GM18502 (cell line): ENCODE measurements around the gene EZH1.

Experiments used
- ATAC-seq: cut with Tn5 transposase; IDR thresholded peaks from one replicate; pipeline ENCODE4 v1.9.1; 2021; ENCODE audit warnings: mild to moderate bottlenecking; ENCODE audit not compliant: unreplicated experiment, poor library complexity

EZH1 gene

DNA sequence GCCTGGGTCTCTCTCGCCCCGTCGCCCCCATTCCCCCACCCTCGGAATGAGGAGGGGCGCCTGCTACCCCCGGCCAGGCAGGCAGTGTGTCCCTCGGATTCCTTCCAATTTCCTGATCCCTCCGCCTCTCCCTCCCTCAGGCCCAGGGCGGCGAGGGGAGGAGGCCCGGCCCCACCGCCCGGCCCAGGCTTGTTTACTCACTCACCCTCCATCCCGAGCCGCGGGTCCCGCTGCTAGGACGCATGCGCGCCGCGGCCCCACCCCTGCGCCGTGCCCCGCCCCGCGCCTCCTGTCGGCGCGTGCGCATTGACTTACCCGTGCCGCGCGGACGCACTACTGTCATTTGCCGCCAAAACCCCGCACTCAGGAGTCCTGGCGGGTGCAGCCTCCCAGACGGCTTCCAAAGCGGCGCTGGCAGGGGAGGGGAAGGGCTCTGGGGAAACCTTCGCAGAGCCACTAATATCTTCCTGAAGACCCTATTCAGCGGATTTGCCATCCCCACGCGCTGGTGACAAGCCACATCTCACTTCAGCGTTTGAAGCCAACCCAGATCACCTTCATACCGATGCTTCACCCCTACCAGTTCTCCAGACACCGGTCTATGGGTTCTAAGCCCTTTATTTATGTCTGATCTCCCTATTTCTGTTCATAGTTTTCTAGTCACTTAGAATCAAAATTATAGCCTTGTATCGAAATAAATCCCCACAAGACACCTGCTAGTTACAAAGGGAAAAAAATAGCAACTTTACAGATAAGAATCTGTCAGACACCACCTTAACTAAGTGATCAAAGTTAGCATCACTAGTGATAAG is at the start of gene EZH1:
TSS of gene EZH1 (minus strand) at position 235 of the 812 bp plus-strand sequence. CDS start 16,099 bp downstream, outside the sequence.
- peak; percentile 88 for ATAC-seq

DNA sequence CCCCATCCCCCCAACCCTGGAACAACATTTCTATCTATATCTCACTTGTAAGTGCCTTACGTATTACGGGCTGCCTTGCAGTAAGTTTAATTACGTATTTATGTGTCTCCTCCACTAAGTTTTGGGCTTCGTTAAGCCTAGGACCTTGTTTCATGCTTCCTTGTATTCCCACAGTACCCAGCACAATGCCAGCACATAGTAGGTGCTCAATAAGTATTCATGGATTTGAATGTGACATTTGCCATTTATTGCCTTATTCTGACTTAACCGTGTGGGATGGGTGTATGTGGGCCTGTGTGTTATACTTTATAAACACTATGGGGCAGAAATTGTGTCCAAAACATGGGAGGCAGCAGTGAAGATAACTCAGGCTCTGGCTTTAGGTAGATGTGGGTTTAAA is 47.7 kb upstream of the EZH1 start:
- no peak for ATAC-seq

GRCh38 chr17:42791948-42792347 is 47.1 kb upstream of the EZH1 start:
- no peak for ATAC-seq

DNA sequence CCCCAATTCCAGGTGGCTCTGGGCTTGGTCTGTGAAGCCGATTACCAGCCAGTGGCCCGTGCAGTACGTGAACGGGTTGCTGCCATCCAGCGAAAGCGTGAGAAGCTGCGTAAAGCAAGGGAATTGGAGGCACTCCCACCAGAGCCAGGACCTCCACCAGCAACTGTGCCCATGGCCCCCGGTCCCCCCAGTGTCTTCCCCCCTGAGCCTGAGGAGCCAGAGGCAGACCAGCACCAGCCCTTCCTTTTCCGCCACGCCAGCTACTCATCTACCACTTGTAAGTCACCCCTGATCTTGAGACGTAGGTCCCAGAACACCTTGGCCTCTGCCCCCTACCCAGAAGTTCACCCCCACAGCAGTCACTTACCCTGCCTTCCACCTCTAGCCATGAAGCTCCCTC is 42.4 kb upstream of the EZH1 start:
- ATAC-seq: no peak

DNA sequence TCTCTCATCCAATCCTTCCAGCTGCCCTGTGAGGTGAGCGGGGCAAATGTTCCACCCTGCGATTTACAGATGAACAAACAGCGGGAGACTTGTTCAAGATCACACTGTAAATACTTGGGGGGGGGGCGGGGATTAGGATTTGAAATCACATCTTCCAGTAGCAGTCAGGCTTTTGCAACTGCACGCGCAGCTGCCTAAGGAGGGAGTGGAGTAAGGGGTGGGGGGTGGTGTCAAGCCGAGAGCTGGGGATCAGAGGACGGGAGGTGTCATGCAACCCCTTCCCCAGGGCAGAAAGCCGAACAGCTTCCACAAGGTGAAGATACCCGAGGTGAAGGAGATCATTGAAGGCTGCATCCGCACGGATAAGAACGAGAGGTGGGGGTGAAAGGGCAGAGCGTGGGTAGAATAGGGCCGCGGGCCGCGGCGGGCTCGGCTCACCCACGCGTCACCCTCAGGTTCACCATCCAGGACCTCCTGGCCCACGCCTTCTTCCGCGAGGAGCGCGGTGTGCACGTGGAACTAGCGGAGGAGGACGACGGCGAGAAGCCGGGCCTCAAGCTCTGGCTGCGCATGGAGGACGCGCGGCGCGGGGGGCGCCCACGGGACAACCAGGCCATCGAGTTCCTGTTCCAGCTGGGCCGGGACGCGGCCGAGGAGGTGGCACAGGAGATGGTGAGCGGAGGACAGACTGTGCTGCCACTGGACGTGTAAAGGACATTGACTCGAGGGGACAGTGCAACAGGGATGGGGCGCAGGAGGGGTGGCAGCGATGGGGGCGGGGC is 40.2 kb upstream of the EZH1 start:
- no peak for ATAC-seq

GRCh38 chr17:42784409-42784808 is 39.6 kb upstream of the EZH1 start:
- no peak for ATAC-seq

DNA sequence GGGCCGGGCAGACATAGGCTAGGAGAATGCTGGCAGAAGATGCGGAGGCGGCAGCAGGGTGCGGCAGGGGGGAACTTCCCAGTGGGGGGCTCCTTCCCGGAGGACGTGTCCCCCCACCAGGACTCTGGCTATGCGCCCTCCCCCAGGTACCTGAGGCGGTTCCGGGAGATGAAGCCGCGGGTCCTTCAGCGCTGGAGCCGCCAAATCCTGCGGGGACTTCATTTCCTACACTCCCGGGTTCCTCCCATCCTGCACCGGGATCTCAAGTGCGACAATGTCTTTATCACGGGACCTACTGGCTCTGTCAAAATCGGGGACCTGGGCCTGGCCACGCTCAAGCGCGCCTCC is 38.9 kb upstream of the EZH1 start:
- ATAC-seq: no peak

DNA sequence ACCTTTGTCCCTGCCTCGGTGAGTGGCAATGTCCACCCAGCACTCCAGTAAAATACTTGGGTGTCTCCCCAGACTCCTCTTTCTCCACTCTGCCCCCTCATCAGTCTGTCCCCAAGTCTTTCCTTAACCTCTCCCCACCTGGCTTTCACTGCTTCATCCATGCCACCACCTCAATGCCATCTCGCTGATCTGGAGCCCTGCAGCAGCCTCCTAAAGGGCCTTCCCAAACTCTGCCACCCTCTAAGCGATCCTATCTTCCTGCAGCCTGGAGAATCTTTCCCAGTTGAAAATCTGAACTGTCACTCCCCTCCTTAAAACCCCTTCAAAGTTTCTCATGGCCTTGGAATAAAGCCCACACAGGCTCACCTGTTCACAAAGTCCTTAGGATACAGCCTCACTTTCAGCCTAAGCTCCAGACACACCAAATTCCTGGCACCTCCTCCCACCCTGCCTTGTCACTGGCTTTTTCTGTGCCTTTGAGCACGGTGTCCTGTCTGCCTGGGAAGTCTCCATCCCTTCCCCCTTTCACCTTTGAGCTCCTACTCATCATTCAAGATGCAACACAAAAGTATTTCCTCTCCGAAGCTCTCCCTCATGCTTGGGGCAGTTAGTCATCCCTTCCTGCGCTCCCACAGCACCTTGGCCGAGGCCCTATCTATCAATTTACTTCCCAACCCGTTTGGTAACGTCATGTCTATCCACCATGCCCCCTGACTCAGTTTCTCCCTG is 38.4 kb upstream of the EZH1 start:
- no peak for ATAC-seq

- no peak for ATAC-seq
Measured at GRCh38 chr17:42782166-42783061, 37.6 kb upstream of the EZH1 start.

GRCh38 chr17:42781639-42782165 is 36.9 kb upstream of the EZH1 start:
- ATAC-seq: no peak

DNA sequence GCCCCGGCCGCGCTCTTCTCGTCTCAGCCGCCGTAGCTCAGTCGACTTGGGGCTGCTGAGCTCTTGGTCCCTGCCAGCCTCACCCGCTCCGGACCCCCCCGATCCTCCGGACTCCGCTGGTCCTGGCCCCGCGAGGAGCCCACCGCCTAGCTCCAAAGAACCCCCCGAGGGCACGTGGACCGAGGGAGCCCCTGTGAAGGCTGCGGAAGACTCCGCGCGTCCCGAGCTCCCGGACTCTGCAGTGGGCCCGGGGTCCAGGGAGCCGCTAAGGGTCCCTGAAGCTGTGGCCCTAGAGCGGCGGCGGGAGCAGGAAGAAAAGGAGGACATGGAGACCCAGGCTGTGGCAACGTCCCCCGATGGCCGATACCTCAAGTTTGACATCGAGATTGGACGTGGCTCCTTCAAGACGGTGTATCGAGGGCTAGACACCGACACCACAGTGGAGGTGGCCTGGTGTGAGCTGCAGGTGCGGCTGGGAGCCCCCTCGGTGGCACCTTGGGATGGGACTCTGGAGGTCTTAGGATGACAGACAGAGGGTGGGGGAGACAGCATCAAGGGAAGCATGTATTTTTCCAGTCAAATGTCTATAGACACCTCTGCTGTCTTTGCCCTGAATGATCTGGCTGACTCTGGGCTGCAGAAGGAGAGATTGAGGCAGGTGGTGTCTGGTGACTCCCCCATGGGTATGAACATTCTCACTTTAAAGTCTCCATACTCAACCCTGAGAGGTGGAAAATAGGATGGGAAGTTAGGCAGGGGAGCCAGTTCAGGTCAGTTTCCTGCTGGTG is 36.2 kb upstream of the EZH1 start:
- ATAC-seq: no peak

DNA sequence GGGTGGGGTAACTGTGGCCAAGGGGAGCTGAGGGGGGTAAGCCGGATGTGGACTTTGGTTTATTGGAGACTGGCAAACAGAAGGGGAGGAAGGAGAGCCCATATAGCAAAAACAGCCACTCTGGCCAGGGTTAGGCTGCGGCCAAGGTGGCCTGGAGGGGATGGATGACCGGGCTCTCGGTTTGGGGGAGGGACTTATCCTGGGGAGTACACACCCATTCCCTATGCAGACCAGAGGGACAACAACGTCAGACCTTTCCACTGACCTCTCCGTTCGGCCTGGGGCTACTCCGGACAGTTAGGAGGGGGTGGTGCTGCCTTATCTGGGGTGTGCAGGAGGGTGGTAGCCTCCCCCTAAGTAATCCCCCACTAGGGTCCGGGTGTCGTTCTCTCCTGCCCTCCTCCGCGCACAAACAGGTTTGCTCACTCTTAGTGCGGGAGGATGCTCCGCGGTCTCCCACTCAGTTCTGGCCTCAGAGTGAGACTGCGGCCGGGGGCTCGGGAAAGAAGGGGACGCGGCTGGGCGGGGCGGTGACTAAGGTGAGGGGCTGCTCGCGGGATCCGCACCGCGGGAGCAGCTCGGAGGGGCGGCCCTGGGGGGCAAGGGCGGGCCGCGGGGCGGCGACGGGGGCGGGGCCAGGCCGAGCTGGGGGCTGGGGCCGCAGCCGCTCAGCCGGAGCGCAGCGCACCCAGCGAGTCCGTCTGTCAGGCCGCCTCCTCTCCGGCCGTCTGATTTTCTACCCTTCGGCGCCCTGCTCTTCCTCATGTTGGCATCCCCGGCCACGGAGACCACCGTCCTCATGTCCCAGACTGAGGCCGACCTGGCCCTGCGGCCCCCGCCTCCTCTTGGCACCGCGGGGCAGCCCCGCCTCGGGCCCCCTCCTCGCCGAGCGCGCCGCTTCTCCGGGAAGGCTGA is 35.4 kb upstream of the EZH1 start, which contains the start of gene WNK4:
TSS of gene WNK4 (plus strand) at position 675 of the 915 bp plus-strand sequence. CDS start at position 764, 89 bp downstream.
- no peak for ATAC-seq

DNA sequence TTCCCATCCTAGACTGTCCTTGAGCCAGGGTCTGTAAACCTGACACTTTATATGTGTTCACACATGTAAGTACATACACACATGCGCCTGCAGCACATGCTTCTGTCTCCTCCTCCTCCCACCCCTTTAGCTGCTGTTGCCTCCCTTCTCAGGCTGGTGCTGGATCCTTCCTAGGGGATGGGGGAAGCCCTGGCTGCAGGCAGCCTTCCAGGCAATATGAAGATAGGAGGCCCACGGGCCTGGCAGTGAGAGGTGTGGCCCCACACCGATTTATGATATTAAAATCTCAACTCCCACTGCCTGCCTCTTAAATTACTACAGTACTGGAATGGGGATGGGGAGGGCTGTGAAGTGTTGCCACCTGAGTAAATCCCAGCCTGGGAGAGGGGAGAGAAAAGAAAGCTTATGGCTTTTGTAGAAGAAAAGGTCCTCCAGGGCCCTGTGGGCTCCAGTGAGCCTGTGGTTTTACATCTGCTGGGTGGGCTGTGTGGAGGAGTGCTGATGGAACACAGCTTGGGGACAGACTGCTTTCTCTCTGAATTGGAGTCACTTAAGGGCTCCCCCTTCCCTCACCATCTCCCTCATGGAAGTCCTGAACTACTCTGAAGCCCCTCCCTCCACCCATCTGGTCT is 34.6 kb upstream of the EZH1 start:
- no peak for ATAC-seq

GRCh38 chr17:42778570-42778969 is 33.7 kb upstream of the EZH1 start:
- ATAC-seq: no peak

DNA sequence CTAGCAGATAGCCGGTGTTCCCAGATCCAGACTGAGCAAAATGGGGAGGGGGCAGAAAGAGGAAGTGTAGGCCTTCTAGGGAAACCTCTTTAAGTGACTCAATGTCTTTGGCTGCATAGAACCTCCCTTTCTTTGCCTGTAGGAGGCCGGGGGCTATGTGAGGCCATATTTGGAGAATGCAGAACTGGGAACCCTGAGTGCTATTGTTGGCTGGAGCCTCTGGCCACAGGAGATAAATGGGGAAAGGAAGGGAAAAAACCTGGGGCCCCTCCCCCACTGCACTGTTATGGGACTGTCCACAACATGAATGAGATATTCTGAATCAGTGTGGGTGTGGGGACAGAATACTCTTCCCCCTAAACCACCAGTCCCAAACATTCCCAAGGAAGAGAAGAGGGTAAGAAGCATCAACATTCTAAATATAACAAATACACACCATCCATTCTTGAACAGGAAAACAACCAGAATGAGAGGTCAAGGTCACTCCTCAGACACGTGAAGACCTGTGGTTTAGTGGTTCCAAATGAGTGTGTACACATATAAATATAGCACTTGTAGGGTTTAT is 30.8 kb upstream of the EZH1 start:
- no peak for ATAC-seq

DNA sequence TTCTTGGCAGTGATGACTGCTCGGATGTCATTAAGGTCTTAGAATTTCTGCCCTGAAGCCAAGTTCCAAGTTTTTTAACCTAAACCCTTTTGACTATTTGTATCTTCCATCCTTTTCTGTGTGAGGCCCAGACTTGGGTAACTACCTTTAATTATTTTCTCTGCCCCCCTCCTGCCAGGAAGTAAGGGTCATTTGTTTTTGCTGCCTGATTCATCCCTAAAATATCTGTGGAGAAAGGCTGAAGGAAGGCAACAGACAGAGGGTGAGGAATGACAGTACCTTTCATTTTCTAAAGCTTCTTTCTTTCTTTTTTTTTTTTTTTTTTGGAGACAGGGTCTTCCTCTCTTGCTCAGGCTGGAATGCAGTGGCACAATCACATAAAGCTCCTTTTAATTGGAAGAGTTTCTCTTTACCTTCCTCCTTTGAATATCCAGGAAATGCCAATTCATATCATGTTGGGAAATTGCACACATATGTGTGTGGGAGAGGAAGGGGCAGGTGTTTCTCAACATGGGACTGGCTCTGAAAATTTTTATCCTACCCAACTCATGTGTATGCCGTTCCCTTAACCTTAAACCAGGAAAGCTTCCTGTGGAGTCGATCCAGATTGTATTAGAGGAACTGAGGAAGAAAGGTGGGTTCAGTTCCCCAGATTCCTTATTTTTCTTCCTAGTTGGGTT is 29.4 kb upstream of the EZH1 start:
- no peak for ATAC-seq
